ENCODE data around the gene ZFP92.

ZFP92 gene

DNA sequence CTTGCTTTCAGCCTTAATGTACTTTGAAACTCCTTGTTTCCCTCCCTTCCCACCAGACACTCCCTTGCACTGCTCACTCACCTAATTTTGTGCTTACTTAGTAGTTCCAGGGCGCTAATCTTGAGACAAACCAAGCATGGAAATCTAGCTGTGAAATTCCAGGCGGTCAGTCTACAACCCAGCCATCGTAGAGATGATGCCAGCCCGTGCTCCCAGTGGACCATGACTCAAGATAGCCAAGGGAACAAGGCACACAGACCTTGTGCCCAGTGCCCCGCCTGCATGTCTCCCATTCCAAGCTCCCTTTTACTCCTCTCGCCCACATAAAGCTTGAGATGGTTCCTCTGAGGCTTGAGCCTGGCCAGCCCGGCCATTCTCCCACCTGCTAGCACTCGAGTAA lies 23.5 kb downstream of the ZFP92 start:
- in situ Hi-C loops (cut with MboI; ENCODE audit: low sequenced_read_pairs), result no loop called here

DNA sequence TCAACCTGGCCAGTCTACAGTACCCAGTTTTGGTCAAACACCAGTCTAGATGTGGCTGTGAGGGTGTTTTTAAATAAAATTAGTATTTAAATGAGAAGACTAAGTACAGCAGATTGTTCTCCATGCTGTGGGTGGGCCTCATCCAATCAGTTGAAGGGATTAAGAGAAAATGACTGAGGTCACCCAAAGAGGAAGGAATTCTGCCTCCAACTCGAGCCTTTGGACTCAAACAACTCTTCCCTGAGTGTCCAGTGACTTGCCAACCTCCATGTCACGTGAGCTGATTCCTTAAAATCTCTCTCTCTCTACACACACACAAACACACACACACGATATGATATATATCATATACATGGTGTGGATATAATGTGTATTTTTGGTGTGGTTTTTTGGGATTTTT lies 24.6 kb downstream of the ZFP92 start:
- in situ Hi-C loops (cut with MboI; ENCODE audit: low sequenced_read_pairs), result no loop called here

DNA sequence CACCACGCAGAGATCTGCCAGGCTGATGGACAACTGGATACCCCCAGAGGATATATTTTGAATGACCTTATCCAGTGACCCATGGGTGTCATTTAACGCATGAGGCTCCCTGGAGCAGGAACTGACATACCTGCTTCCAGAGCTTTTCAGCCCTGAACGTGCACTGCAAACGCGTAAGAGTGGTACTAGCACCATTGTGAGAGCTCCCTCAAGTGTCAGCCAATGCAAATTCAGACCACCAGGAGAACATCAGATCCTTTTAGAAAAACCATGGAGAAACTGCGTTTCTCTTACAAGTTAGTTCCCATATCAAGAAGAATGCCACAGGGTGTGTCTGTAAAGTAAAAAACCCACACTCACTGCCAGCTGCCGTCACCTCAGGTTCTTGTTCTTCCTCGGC lies 27.3 kb downstream of the ZFP92 start:
- in situ Hi-C loops (cut with MboI; ENCODE audit: low sequenced_read_pairs), result no loop called here

DNA sequence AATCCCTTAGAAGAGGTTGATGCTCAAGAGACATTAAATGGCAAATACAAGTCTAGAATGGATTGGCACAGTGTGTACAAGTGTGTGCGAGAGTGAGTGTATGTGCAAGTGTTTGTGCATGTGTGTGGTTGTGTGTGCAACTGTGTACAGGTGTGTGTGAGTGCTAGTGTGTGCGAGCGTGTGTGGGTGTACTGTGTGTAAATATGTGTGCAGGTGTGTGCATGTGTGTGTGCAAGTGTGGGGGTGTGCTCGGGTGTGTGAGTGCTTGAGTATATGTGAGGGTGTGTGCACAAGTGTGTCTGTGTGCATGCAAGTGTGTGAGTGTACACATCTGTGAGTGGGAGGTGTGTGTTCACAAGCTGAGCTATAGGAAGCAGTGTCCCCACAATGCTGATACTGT lies 28.7 kb downstream of the ZFP92 start:
- in situ Hi-C loops (cut with MboI; ENCODE audit: low sequenced_read_pairs), result no loop called here

DNA sequence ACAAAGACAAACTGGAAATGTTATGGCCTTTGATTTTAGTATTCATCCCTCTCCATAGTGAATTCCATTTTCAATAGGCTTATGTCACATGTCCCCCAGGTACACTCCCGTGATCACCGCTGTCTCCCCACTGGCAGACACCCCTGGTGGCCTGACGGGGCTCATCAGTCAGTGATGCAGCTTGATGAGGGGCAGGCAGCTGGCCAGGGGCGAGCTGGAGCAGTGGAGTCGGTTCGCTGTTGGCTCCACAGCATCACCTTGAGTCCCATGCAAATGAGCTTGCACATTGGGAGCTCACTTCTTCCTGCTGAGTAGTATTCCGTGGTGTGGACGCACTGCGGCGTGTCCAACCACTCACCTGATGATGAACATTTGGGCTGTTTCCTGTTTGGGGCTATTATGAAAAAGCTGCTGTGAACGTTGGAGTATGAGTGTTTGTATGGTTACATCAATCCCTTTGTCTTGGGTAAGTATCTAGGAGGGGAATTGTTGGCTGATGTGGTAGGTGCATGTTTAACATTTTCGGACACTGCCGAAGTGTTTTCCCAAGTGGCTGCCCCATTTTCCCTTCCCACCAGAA lies 29.4 kb downstream of the ZFP92 start:
- in situ Hi-C loops (cut with MboI; ENCODE audit: low sequenced_read_pairs), result no loop called here

DNA sequence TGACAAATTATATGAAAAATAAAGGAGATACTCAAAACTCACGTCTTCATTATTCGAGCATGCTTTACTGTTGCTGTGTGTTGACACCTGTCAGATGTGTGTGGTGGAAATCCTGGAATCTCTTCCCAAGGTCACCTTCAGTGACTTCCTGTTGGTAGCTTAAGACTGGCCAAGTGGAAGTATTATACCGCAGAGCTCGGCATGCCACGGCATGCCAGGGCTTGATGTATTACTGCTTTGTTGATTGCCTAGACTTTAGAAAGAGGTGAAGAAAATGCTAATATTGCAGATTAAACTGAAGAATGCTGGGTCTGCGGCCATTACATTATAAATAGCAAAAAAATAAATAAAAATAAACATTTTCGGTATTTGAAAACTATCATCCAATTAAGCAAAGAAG lies 30.0 kb downstream of the ZFP92 start:
- in situ Hi-C loops (cut with MboI; ENCODE audit: low sequenced_read_pairs), result no loop called here

DNA sequence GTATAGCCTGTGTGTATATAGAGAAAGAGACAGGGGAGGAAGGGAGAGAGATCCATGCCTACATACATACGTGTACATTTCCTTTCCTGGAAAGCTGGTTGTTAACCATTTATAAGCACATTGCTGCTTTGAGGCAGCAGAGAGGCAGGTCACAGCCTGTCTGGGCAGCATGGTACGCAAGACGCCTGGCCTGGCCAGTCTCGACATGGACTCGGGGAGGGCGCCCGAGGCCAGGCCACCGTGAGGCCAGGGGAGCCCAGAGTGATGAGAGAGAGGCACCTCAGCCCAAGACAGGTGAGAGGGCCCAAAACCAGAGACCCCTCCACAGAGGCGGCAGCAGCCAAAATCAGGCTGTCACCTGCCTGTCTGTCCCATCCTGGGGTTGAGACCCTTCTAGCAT lies 30.7 kb downstream of the ZFP92 start:
- in situ Hi-C loops (cut with MboI; ENCODE audit: low sequenced_read_pairs), result no loop called here

DNA sequence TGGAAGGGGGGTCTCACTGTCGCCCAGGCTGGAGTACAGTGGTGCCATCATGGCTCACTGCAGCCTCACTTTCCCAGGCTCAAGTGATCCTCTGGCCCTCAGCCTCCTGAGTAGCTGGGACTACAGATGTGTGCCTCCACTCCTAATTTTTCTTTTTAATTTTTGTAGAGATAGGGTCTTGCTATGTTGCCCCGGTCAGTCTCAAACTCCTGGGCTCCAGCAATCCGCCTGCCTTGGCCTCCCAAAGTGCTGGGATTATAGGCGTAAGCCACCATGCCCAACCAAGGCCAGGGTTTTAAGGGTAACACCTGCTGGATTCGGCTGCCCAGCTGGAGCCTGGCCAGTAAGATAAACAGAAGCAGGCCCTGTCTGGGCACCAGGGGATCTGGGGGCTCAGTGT lies 31.2 kb downstream of the ZFP92 start:
- in situ Hi-C loops (cut with MboI; ENCODE audit: low sequenced_read_pairs), result no loop called here

DNA sequence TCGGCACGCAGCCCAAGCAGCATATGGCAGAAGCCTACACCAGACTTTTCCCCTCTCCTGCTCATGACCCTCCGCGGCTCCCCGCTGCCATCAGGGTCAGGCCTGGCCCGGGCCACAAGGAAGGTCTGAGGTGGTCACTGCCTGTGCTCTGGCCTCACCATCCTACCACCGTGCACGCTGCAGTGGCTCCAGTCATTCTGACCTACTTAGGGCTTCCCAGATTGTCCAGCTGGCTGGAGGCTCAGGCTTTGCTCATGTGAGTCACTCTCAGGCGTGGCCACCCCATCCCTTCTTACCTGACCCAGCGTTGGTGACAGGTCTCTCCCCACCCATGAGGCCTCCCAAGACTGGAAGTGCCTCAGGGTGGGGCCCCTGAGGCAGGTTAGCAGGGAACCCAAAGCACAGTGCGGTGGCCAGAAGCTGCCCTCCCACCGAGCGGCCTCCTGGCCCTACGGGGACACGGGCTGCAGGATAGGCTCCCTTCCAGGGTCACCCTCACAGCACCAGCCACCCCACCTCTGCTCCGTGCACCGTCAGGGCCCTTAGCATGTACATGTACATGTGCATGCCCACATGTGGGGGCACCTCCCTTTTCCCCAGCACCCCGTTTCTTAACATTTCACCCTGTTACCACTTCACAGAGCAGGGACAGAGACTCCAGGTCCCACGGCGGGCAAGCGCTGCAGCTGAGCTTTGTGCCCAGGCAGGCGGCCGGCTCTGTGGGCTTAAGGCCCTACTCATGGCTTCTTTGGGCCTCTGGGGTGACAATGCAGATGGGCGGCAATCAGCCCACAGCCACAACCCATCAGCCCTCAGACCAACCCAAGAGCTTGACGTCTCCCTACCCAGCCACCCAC lies 32.4 kb downstream of the ZFP92 start:
- in situ Hi-C loops (cut with MboI; ENCODE audit: low sequenced_read_pairs), result no loop called here

DNA sequence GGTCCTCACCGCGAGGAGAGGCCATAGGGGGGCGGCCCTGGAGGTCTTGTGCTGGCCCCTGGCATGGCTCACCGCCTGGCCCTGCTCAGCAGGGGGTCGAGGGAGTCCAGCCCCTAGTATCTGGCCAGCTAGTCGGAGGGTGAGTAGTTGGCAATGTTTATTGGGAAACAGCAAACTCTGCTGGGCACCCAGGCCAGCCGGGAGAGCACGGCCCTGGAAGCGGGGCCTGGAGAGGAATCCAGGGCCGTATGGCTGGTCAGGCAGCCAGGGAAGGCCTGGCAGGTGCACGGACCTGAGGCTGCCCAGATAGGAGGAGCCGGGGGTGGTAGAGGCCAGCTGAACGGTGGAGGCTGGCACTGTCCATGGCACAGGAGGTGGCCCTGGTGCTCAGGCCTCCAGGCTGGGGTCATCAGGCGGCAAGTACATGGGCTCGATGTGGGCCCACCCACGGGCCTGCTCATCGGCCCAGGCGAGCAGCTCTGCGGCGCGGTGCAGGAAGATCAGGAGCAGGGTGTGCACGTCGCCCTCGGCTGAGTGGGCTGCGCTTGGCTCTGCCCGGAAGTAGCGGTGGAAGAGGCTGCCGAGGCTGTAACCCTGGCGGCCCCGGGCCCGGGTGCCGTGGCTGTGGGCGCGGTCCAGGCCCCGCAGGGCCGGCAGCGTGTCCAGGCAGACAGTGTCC lies 33.2 kb downstream of the ZFP92 start:
- in situ Hi-C loops (cut with MboI; ENCODE audit: low sequenced_read_pairs), result no loop called here

DNA sequence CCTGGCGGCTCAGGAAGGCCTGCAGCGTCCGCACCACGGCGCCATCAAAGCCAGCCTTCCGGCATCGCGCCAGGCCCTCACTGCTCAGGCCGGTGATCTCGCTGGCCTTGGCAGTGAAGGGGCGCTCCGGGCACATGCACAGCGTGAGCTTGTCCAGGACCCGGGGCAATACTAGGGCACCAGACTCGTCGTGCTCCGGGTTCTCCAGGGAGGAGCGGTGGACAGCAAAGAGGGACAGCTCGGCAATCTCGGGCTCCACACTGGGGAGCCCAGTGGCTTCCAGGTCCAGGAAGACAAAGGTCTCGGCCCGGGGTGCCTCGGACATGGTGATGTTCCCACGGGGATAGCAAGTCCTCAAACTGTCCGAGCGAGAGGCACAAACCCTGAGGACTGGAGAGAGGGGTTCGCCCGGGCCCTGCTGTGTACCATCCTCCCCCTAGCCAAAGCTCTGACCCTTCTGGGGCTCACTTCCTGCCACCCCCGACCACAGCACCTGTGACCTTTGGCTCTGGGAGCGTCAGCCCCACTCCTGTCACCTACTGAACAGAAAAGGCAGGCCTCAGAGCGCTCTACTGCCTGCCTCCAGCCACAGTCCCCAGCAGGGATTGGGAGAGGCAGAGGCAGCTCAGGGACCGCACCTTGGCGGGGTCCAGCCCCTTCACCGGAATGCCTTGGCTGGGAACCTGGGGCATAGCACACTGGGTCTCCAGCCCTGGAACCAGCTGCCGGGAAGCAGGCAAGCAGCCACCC lies 34.0 kb downstream of the ZFP92 start:
- in situ Hi-C loops (cut with MboI; ENCODE audit: low sequenced_read_pairs), result no loop called here

DNA sequence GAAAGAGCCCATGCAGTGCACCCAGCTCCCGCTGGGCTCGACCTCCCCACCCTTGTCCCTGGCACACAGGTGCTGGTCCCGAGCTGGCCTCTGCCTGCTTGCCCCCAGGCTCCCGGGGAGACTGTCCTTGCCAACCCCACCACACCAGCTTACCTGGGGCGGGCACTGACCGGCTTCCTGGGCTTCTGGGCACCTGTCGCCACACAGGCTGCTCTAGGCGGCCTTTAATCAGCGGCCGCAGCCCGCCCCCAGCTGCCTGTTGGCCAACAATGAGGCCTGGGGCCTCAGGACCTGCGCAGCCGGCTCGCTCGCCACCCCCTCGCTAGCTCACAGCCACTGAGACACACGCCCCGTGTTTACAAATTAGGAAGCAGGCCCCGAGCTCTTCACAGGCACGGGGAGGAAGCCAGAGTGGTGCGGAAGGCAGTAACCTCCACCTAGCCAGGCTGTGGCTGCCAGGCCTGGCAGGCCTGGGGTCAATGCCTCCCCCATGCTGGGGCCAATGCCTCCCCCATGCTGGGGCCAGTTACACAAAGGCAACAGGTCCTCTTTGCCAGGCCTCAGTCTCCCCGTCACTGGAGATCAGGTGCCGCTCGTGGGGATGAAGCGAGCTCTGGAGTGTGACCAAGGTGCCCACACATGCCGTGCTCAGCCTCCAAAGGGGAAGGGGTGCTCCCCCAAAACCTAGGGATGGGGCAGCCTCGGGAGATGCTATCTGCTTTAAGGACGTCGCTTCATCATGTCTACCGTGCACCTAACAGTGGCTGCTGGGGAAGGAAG lies 34.8 kb downstream of the ZFP92 start, which contains the start of gene TREX2:
Gene TREX2, minus strand, starts transcription at position 201 of the 780 bp plus-strand sequence. CDS start 626 bp downstream, outside the sequence.
- in situ Hi-C loops (cut with MboI; ENCODE audit: low sequenced_read_pairs), result no loop called here

DNA sequence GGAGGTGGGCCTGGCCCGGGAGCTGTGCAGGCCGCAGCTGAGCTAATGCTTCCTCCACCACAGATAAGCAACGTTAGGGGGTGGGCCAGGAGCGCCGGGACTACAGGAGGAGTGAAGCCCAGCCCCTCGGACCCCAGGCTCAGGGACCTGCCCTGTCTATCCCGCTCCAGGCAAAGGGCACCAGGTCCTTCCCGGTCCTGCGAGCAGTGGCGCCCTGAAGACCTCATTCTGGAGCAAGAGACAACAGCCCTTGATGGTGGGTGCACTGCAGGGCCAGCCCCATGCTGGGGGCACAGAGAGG lies 35.3 kb downstream of the ZFP92 start:
- in situ Hi-C loops (cut with MboI; ENCODE audit: low sequenced_read_pairs), result no loop called here

DNA sequence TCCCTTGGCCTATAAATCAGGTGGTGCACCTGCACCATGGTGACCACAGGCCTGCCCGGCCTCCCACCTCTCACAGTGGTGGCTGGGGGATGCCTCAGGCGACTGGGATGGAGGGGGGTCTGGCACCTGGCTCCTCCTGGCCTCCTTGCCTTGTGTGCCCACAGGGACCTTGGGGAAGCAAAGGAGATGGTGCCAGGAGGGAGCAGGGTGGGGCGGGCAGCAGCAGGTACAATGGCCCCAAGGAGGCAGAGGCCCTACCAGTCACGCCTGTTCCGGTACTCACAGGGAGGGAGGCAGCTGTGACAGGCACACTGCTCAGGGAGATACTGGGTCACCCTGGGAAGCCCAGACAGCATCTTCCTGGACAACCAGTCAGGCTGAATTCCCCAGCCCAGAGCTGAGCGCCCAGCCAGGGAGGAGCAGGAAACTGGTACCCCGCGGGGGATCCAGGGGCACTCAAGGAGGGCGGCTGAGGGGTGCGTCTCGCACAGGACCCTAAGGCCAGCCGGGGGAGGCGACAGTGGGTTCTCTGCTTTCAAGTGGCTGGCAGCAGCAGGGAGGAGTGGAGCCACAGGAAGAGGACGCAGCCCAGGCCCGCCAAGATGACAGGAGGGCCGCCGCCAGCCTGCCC lies 35.8 kb downstream of the ZFP92 start:
- in situ Hi-C loops (cut with MboI; ENCODE audit: low sequenced_read_pairs), result no loop called here

DNA sequence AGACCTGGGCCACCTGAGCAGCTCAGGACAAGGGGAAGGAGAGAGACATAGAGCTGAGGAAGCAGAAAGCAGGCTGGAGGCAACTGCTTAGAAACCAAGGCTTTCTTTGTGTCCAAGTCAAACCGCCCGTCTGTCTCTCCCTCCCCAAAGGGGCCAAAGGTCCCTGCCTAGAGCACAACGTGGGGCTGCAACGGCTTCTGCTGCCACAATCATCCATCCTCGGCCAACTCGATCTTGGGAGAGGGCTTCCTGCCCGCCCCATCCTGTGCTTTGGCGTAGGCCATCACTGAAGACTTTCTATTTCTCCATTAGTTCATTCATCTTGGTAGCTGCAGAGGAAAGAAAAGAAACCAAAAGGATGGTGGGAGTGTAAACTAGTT lies 36.3 kb downstream of the ZFP92 start:
- in situ Hi-C loops (cut with MboI; ENCODE audit: low sequenced_read_pairs), result no loop called here

DNA sequence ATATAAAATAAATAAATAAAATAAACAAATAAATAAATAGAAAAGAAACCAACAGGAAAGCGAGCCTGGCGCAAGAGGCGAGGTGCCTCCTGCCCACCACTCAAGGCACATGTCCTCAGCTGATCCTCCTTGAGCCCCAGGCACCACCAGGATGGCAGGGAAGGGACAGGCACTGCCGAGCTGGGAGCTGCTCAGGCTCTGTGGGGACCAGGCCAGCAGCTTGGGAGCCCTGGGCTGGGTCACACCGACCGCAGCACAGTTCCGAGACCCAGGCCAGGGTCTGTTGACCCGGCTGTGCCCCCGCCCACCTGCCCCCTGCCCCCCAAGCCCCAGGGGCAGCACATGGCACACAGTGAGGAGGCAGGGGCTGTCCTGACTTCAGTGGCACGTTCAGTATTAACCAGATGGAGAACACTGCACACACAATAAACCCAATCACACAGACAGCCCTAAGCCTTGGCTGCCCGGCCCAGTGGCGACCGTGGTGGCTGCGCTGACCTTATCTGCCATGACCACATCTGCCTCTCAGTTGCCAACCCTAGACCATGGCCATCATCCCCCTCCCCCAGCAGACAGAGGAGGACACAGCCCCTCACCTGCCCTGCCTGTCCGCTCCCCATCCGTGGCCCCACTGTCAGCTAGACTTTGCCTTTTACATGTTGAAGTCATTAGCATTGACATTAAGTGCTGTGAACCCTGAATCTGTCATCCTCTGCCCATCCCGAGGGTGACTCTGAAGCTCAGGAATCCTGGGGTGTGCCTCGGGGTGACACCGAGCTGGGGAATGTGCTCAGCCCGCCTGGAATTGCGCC lies 37.5 kb downstream of the ZFP92 start:
- in situ Hi-C loops (cut with MboI; ENCODE audit: low sequenced_read_pairs), result no loop called here

DNA sequence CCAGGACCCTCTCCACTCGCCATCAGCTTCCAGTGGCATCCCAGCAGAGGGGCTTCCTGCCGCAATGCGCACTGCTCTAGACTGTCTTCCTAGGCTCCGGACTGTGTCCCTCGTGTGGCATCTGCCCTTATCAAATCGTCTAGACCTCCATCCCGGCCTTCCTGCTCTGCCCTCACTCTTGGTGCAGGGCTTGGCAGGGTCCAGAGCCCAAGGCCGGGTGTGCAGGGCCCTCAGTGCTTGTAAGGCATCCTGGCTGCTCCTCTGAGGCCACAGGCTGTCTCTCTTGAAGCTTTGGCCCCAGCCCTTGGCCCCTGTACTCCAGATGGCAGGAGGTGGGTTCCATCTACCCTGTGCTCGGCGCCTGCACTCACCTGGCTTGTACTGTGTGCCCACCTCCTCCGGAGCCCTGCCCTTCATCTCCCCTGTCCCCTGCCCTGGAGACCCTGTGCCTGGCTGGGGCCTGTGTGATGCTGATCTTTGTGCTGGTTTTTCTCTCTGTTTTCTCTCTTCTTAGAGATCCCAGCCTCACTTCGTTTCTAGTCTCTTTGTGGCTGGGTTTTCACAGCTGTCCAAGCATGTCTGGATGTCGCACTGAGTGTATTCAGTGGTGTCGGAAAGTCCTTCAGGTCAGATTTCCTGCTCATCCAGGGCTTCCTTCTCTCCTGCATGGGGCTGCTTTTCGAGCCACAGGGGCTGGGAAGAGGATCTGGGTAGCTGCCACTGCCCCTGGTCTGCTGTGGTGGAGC lies 38.3 kb downstream of the ZFP92 start:
- in situ Hi-C loops (cut with MboI; ENCODE audit: low sequenced_read_pairs), result no loop called here

DNA sequence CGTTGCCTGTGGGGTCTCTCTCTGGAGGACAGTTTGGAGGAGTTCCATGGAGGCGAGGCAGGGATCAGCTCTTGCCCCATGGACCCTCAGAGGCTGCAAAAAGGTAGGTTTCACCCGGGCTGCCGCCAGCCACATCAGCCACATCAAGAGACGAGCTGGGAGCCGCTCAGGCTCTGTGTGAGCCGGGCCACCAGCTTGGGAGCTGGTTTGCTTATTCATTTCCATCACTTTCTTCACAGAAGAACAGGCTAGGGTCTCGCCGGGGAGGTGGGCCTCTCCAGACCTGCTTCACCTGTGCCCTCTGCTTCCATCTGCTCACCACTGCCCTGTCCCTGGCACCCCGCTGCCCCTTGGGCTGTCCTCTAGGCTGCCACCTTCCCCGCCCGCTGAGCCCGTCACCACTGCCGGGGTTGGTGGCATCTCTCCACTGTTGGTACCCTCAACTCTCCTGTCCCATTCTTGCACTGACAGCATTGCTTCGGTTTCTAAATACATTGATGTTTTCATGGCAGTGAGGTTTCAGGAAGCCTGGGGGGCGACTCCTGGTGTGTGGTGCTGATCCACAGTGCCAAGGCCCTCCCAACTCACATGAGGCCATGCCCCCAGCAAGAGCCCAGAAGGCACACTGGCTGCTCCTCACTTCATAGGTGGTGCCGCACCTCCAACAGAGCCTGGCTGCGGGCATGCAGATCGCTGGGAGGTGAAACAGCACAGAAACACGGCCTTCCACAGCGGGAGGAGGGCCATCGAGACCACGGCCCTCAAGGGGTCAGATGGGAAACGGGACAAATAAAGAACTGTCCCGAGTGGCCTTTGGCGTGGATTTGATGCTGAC lies 39.1 kb downstream of the ZFP92 start:
- in situ Hi-C loops (cut with MboI; ENCODE audit: low sequenced_read_pairs), result no loop called here

Measured in HL-60/S4 treated with phorbol 12-myristate 13-acetate at 8.2 ng/mL for 4 days and 3 days (cell line).